HepG2 (cell line): ENCODE results near the gene FBXL13. TPM values are rescaled to one million over a fixed set of nuclear protein-coding genes. Genes with fewer than 3 reads are reported as not detected.

Source experiments
- ATAC-seq: fragments of 200-7000 bp; cut with Tn5 transposase; 3 replicates; pipeline ENCODE4 v1.9.1; 2020; ENCODE audit warnings: mild to moderate bottlenecking, moderate library complexity
- BruUV-seq: library from RNA; stranded (reverse); fragments of 400-500 nt; replicated peaks from 2 replicates; lab custom pipeline; 2021; lab: Mats Ljungman, UMichigan
- CTCF ChIA-PET: fragments of 300-600 bp; formaldehyde crosslinking; extraction: SDS; loops from one replicate; lab custom pipeline; 2021; ENCODE audit warnings: low total read pairs, inconsistent platforms, low intra/inter-chr PET ratio; lab: Yijun Ruan, JAX
- POLR2A ChIA-PET: fragments of 350-600 bp; sonication (Branson Sonifier 250); formaldehyde crosslinking; loops from one replicate; lab custom pipeline; 2020; ENCODE audit warnings: antibody characterized with exemption, inconsistent platforms; lab: Yijun Ruan, JAX
- DNase-seq: peaks from one replicate; pipeline ENCODE4 v3.0.0-alpha.2; 2015; ENCODE audit warnings: low spot score
- FAIRE-seq: peaks from 3 replicates; lab custom pipeline; 2011; peaks lifted over from hg19 to GRCh38; lab: Jason Lieb, UNC
- H2AFZ ChIP-seq: one replicate; pipeline ENCODE4 v1.6.1; 2011; ENCODE audit warnings: low read length, inconsistent platforms
- H3K27ac ChIP-seq: fragments of 300-600 bp; 3 replicates; pipeline ENCODE4 v1.8.0; 2011; ENCODE audit warnings: mixed run types, mild to moderate bottlenecking, mixed read lengths, low read length, inconsistent platforms; ENCODE audit not compliant: insufficient read depth; ENCODE audit errors: extremely low read length
- H3K27me3 ChIP-seq, 2 experiments: fragments of 200-600 bp in 1 of 2; 2 replicates in 1 of 2; 3 replicates in 1 of 2; pipeline versions ENCODE4 v1.6.0 to v1.8.0; 2011; ENCODE audit warnings: low read length in 2 of 2, mild to moderate bottlenecking in 2 of 2, moderate library complexity in 2 of 2, inconsistent platforms in 1 of 2; ENCODE audit not compliant: insufficient read depth in 2 of 2, control insufficient read depth in 1 of 2
- H3K36me3 ChIP-seq, 2 experiments: fragments of 200-600 bp in 1 of 2; replicated peaks in 1 of 2; 2 replicates in 1 of 2; 3 replicates in 1 of 2; pipeline versions ENCODE4 v1.5.1 to v1.8.0; 2011; ENCODE audit warnings: low read length in 2 of 2, inconsistent platforms in 1 of 2; ENCODE audit not compliant: insufficient read depth in 2 of 2, control insufficient read depth in 1 of 2
- H3K4me1 ChIP-seq: 2 replicates; pipeline ENCODE4 v1.5.1; 2012; ENCODE audit warnings: low read length, inconsistent platforms; ENCODE audit not compliant: insufficient read depth
- H3K4me2 ChIP-seq: 2 replicates; pipeline ENCODE4 v1.6.0; 2011; ENCODE audit warnings: low read depth, low read length, inconsistent platforms
- H3K4me3 ChIP-seq, 3 experiments: fragments of 200-600 bp in 1 of 3; sonication (generic), shearing (Covaris generic) in 1 of 3; replicated peaks in 1 of 3; 2 replicates each; pipeline ENCODE4 v1.5.1; 2011 to 2016; ENCODE audit warnings: low read length in 3 of 3, inconsistent platforms in 2 of 3, low read depth in 2 of 3, mild to moderate bottlenecking in 2 of 3, control low read depth in 1 of 3, mixed read lengths in 1 of 3; ENCODE audit not compliant: insufficient read depth in 1 of 3
- H3K79me2 ChIP-seq: one replicate; pipeline ENCODE4 v1.6.1; 2011; ENCODE audit warnings: low read length, inconsistent platforms; ENCODE audit not compliant: insufficient read depth
- H3K9ac ChIP-seq: 2 replicates; pipeline ENCODE4 v1.6.0; 2011; ENCODE audit warnings: mild to moderate bottlenecking, low read depth, low read length, inconsistent platforms; ENCODE audit not compliant: insufficient read depth
- H3K9me3 ChIP-seq: 2 replicates; pipeline ENCODE4 v1.5.1; 2012; ENCODE audit warnings: mild to moderate bottlenecking, low read length
- H4K20me1 ChIP-seq: 2 replicates; pipeline ENCODE4 v1.6.0; 2011; ENCODE audit warnings: inconsistent platforms, mild to moderate bottlenecking, low read length, moderate library complexity; ENCODE audit not compliant: insufficient read depth
- ATF7 ChIP-seq, 2 experiments: fragments of 450-650 bp in 1 of 2; sonication (generic) in 1 of 2; formaldehyde crosslinking in 1 of 2; IDR thresholded peaks; 2 replicates each; pipeline versions ENCODE4 v1.4.0 to v1.6.1; 2016 to 2020; ENCODE audit warnings: antibody characterized with exemption in 1 of 2, mild to moderate bottlenecking in 1 of 2, missing genetic modification reagents in 1 of 2
- IKZF4 ChIP-seq: sonication (generic); formaldehyde crosslinking; IDR thresholded peaks from 2 replicates; pipeline ENCODE4 v1.5.1; 2020; ENCODE audit warnings: borderline replicate concordance, mild to moderate bottlenecking, low read depth, missing genetic modification reagents; ENCODE audit errors: not compliant biosample characterization
- RXRA ChIP-seq: sonication (generic); formaldehyde crosslinking; IDR thresholded peaks from 2 replicates; pipeline ENCODE4 v1.5.1; 2020; ENCODE audit warnings: missing genetic modification reagents
- ZBTB3 ChIP-seq: sonication (generic); formaldehyde crosslinking; IDR thresholded peaks from 2 replicates; pipeline ENCODE4 v1.4.0; 2020; ENCODE audit warnings: low read depth, mild to moderate bottlenecking, moderate library complexity, missing genetic modification reagents, borderline replicate concordance
- ZFP36L2 ChIP-seq: sonication (generic); formaldehyde crosslinking; IDR thresholded peaks from 2 replicates; pipeline ENCODE4 v1.4.0; 2020; ENCODE audit warnings: missing genetic modification reagents
- ZFP91 ChIP-seq: sonication (generic); formaldehyde crosslinking; IDR thresholded peaks from 2 replicates; pipeline ENCODE4 v1.9.0; 2022; ENCODE audit warnings: missing genetic modification reagents, mild to moderate bottlenecking, borderline replicate concordance
- ZNF687 ChIP-seq: sonication (generic); formaldehyde crosslinking; IDR thresholded peaks from 2 replicates; pipeline ENCODE4 v1.5.1; 2020; ENCODE audit warnings: mild to moderate bottlenecking, missing genetic modification reagents, moderate library complexity
- ZNF792 ChIP-seq: IDR thresholded peaks from 2 replicates; pipeline ENCODE4 v1.6.1; 2016
- ZNF879 ChIP-seq: sonication (generic); formaldehyde crosslinking; IDR thresholded peaks from 2 replicates; pipeline ENCODE4 v1.8.1; 2023; ENCODE audit warnings: missing genetic modification reagents
- WGBS: methylation state at CpG from one replicate; pipeline ENCODE4 v1.1.6; 2017; ENCODE audit warnings: low lambda C conversion rate; 5-methylcytosine and 5-hydroxymethylcytosine counted together
- in situ Hi-C: cut with HindIII; loops from 2 replicates; pipeline ENCODE4 v1.10.0; 2017; ENCODE audit warnings: low pct_unique_long_range_greater_than_20kb; ENCODE audit not compliant: extremely low pct_ligation_motif_present
- intact Hi-C: fragments of 100-400 bp; cut with micrococcal nuclease; formaldehyde crosslinking; loops from one replicate; pipeline ENCODE4 v1.10.0; 2022; ENCODE audit not compliant: unreplicated experiment
- polyA plus RNA-seq, 8 experiments: library from polyadenylated mRNA; depleted of rRNA in 3 of 8; stranded (reverse) in 7 of 8; unstranded in 1 of 8; fragments of >200 nt; fragmentation: Illumina TruSeq in 4 of 8; extraction: Trizol in 4 of 8; gene quantifications; 2 replicates each; pipeline versions ENCODE4 v1.2.1 to v1.2.3, GENCODE V29; 2011 to 2016; ENCODE audit warnings: low read depth in 4 of 8, missing spikeins in 1 of 8, mixed read lengths in 1 of 8; ENCODE audit not compliant: insufficient read depth in 1 of 8
- total RNA-seq, 5 experiments: library from RNA; depleted of rRNA; stranded (reverse); fragments of >200 nt; fragmentation: Illumina TruSeq; extraction: Trizol; gene quantifications; 2 replicates each; pipeline ENCODE4 v1.2.3, GENCODE V29; 2016; ENCODE audit warnings: low read depth in 1 of 5
- TF ChIP-seq, protein P1 (sequence below): sonication (generic); formaldehyde crosslinking; IDR thresholded peaks from 2 replicates; pipeline ENCODE4 v1.5.0; 2020; ENCODE audit warnings: missing genetic modification reagents
- TF ChIP-seq, protein P2 (sequence below): sonication (generic); formaldehyde crosslinking; IDR thresholded peaks from 2 replicates; pipeline ENCODE4 v1.4.0; 2020; ENCODE audit warnings: missing genetic modification reagents

FBXL13 gene
- total and polyA plus RNA-seq, 2 of the 13 experiments (the other 11 are each of a cell fraction or from before 2014, with no cell fraction given): 0.24 to 0.77 TPM

DNA sequence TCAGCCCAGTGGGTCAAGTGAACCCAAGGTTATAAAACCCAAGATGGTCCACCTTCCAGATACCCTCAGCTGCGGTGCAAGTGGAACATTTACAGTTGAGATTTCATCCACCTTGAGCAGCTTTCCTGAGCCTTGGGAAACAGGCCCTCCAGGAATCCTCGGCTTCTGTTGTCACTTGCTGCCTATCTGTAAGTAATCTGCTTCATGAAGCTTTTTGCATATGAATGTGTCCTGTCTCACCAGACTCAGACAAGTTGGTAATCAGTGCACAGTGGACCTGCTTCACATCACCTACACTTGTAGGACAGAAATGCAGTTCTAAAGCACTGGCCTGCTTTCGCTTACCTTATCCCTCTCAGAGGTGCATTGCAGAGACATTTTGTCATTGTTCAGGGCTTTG lies 245.5 kb downstream of the FBXL13 start:
- no peak for TF ChIP-seq ATF7 (IDR thresholded peaks at IDR 0.05)
- TF ChIP-seq ATF7 (CRISPR knock-in tag; IDR thresholded peaks at IDR 0.05): no peak
- TF ChIP-seq IKZF4 (CRISPR knock-in tag): no peak
- TF ChIP-seq, protein P1, sequence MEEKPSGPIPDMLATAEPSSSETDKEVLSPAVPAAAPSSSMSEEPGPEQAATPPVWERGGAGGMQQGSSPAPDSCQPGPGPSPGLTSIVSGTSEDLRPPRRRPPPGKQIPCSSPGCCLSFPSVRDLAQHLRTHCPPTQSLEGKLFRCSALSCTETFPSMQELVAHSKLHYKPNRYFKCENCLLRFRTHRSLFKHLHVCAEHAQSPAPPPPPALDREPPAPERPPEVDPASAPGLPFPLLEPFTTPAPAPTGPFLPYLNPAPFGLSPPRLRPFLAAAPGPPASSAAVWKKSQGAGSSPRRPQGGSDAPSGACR (CRISPR knock-in tag): no peak
- no peak for TF ChIP-seq ZFP36L2
- no peak for TF ChIP-seq ZNF879 (CRISPR knock-in tag)
- TF ChIP-seq ZFP91: no peak
- no peak for TF ChIP-seq ZBTB3 (CRISPR knock-in tag)
- TF ChIP-seq ZNF792: no peak
- TF ChIP-seq ZNF687 (CRISPR knock-in tag): no peak
- no peak for TF ChIP-seq RXRA
- TF ChIP-seq, protein P2, sequence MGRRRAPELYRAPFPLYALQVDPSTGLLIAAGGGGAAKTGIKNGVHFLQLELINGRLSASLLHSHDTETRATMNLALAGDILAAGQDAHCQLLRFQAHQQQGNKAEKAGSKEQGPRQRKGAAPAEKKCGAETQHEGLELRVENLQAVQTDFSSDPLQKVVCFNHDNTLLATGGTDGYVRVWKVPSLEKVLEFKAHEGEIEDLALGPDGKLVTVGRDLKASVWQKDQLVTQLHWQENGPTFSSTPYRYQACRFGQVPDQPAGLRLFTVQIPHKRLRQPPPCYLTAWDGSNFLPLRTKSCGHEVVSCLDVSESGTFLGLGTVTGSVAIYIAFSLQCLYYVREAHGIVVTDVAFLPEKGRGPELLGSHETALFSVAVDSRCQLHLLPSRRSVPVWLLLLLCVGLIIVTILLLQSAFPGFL: no peak
- no peaks in the 10 kb centered on the region for H3K27me3 ChIP-seq
- ChIA-PET POLR2A (no interaction called here), CTCF (no interaction called here)
- H3K79me2 ChIP-seq: no peaks in the 10 kb centered on the region
- H3K4me1 ChIP-seq: no peaks in the 10 kb centered on the region
- H3K36me3 ChIP-seq: peaks cover 3 to 11% of the 10 kb centered on the region in 2 experiments; a peak in 3 of 5 replicates
- 100% methylated on average over 1 of the region's 3 CpGs for WGBS
- no TSS peak for BruUV-seq
- no peak overlapping the region for H3K4me3 ChIP-seq
- H3K27ac ChIP-seq: no peak overlapping the region
- ATAC-seq (no peak), DNase-seq (no peak), FAIRE-seq (no peak)
- no peak overlapping the region for H3K4me2 ChIP-seq
- H3K9ac ChIP-seq: no peak overlapping the region
- no peak overlapping the region for H2AFZ ChIP-seq
- H4K20me1 ChIP-seq: no peaks in the 10 kb centered on the region
- H3K9me3 ChIP-seq: no peaks in the 10 kb centered on the region
- intact Hi-C loops: no loop called here
- in situ Hi-C loops: no loop called here
